Adrenal gland (tissue), 12 donors: ENCODE results near the gene MCTP2. TPM values are rescaled to one million over a fixed set of nuclear protein-coding genes. Genes with fewer than 3 reads are reported as not detected.

Experiments used
- DNase-seq, 7 donors: peaks; one replicate each; pipeline ENCODE4 v3.0.0-alpha.2; 2019 to 2020
- H3K27ac ChIP-seq, 5 donors: fragments of 200-600 bp; sonication (generic) in 4 of 5; 1 replicate in 3 of 5; 2 replicates in 2 of 5; pipeline versions ENCODE4 v1.5.1 to v1.8.0; 2016 to 2020; ENCODE audit warnings: mild to moderate bottlenecking in 1 of 5
- H3K27me3 ChIP-seq: fragments of 200-600 bp; 2 replicates; pipeline ENCODE4 v1.8.0; 2021
- H3K36me3 ChIP-seq, 2 donors: fragments of 200-600 bp; replicated peaks in 1 of 2; 1 replicate in 1 of 2; 2 replicates in 1 of 2; pipeline versions ENCODE4 v1.5.1 to v1.8.0; 2018 to 2022
- H3K4me1 ChIP-seq, 2 donors: fragments of 200-600 bp; replicated peaks in 1 of 2; 1 replicate in 1 of 2; 2 replicates in 1 of 2; pipeline versions ENCODE4 v1.5.1 to v1.8.0; 2018 to 2021
- H3K4me3 ChIP-seq, 4 donors: fragments of 200-600 bp; sonication (generic) in 3 of 4; one replicate each; pipeline ENCODE4 v1.5.1; 2016 to 2018
- H3K9me3 ChIP-seq, 3 donors: fragments of 200-600 bp; sonication (generic) in 1 of 3; replicated peaks in 1 of 3; 1 replicate in 2 of 3; 2 replicates in 1 of 3; pipeline versions ENCODE4 v1.5.1 to v1.8.0; 2016 to 2021
- CTCF ChIP-seq, 6 experiments: fragments of 450-650 bp in 4 of 6; fragments of 200-600 bp in 2 of 6; sonication (generic) in 1 of 6; IDR thresholded peaks; 1 replicate in 5 of 6; 2 replicates in 1 of 6; pipeline versions ENCODE4 v1.5.1 to v1.8.0; 2016 to 2021; ENCODE audit warnings: antibody characterized with exemption in 6 of 6, mild to moderate bottlenecking in 2 of 6, moderate library complexity in 1 of 6
- POLR2A ChIP-seq, 2 donors: fragments of 450-650 bp; IDR thresholded peaks; one replicate each; pipeline ENCODE4 v1.6.1; 2017; ENCODE audit warnings: antibody characterized with exemption in 2 of 2, mild to moderate bottlenecking in 2 of 2, moderate library complexity in 1 of 2
- WGBS, 4 donors: extraction: QIAGEN DNeasy Blood & Tissue Kit in 2 of 4; methylation state at CpG; one replicate each; pipeline versions ENCODE4 v1.1.5 to v1.1.7; 2013 to 2017; 5-methylcytosine and 5-hydroxymethylcytosine counted together
- intact Hi-C, 2 donors: fragments of 100-400 bp; cut with DNase I; formaldehyde crosslinking; loops; one replicate each; pipeline versions ENCODE4 v1.14.1 to v1.15.0; 2022 to 2023
- polyA plus RNA-seq, 3 donors: library from polyadenylated mRNA; stranded (reverse); fragments of 200-250 nt in 2 of 3; fragments of 350-450 nt in 1 of 3; fragmentation: Illumina TruSeq in 1 of 3; extraction: RNeasy Lipid Tissue Mini Kit (QIAGEN cat#74804) in 1 of 3; gene quantifications; one replicate each; pipeline ENCODE4 v1.2.3, GENCODE V29; 2013 to 2014
- total RNA-seq, 9 donors: library from RNA; depleted of rRNA in 4 of 9; stranded (reverse); fragments of >200 nt in 4 of 9; fragments of 120-200 nt in 1 of 9; fragmentation: NEBNext Ultra II Directional in 1 of 9; extraction: Animal tissue kit (Norgen Biotek cat#: 25700) in 1 of 9; gene quantifications; one replicate each; pipeline versions ENCODE4 v1.1.0 to v1.2.4, GENCODE V29; 2013 to 2023
- donor health status: healthy with polysubstance abuse.
- donor health status: Bipolar disorder and iron deficiency.
- donor health status: DM: yes; HTN: yes; CAD: no.
- donor health status: DM: no; HTN: no; CAD: no.
- donor health status: DM: no; HTN: no; CAD: no.
- donor health status: DM: yes; HTN: yes; CAD: no.

MCTP2 gene
- total and polyA plus RNA-seq, 12 donors = 2.7 to 21.3 (median 14.4) TPM

GRCh38 chr15:94327356-94327936 lies 96.1 kb downstream of the MCTP2 start:
- no peaks in the 10 kb centered on the region for H3K36me3 ChIP-seq
- peak in 2 of 7 donors; percentile 20 to 26 for DNase-seq
- 71 to 88% (median 79%) methylated on average over 2 of the region's 2 CpGs for WGBS, 4 donors
- H3K27me3 ChIP-seq = no peaks in the 10 kb centered on the region
- H3K4me3 ChIP-seq = no peak overlapping the region
- peaks cover 0 to 5% (median 0%) of the 10 kb centered on the region in 3 donors for H3K9me3 ChIP-seq
- no peak overlapping the region for H3K27ac ChIP-seq
- H3K4me1 ChIP-seq = peaks cover 0 to 9% of the 10 kb centered on the region in 2 donors
- TF ChIP-seq CTCF (IDR thresholded peaks at IDR 0.05) (peak; percentile 50 to 68 (median 59)), POLR2A (IDR thresholded peaks at IDR 0.05) (no peak)
- intact Hi-C loops = loop anchor here (5.0 to 10.0 kb wide), 2 partner anchors 163 to 165 kb away; no protein-coding TSS in a partner anchor

- WGBS, 4 donors = 64 to 67% (median 65%) methylated on average over 3 of the region's 3 CpGs
- no peaks in the 10 kb centered on the region for H3K27me3 ChIP-seq
- H3K4me3 ChIP-seq = no peak overlapping the region
- no peak overlapping the region for H3K27ac ChIP-seq
- peaks cover 0 to 5% (median 0%) of the 10 kb centered on the region in 3 donors for H3K9me3 ChIP-seq
- no peaks in the 10 kb centered on the region for H3K36me3 ChIP-seq
- peaks cover 0 to 5% of the 10 kb centered on the region in 2 donors for H3K4me1 ChIP-seq
- DNase-seq = no peak
- intact Hi-C loops = no loop called here
- TF ChIP-seq CTCF (IDR thresholded peaks at IDR 0.05) = no peak
- no peak for TF ChIP-seq POLR2A (IDR thresholded peaks at IDR 0.05)
These were observed 100.4 kb downstream of the MCTP2 start for GRCh38 chr15:94331731-94332130.

GRCh38 chr15:94335616-94336015 lies 104.3 kb downstream of the MCTP2 start:
- TF ChIP-seq POLR2A (IDR thresholded peaks at IDR 0.05) = no peak
- Histone ChIP-seq H3K9me3 (peaks cover 0 to 5% (median 0%) of the 10 kb centered on the region in 3 donors), H3K36me3 (no peaks in the 10 kb centered on the region), H3K4me1 (peaks cover 0 to 5% of the 10 kb centered on the region in 2 donors), H3K27me3 (no peaks in the 10 kb centered on the region), H3K4me3 (no peak overlapping the region), H3K27ac (no peak overlapping the region)
- WGBS, 4 donors = 87 to 89% (median 87%) methylated on average over 3 of the region's 3 CpGs
- intact Hi-C loops = no loop called here
- DNase-seq = no peak

GRCh38 chr15:94336817-94337467 lies 105.6 kb downstream of the MCTP2 start:
- WGBS, 4 donors = 91 to 97% (median 96%) methylated on average over 13 of the region's 13 CpGs
- TF ChIP-seq CTCF (IDR thresholded peaks at IDR 0.05) = no peak
- TF ChIP-seq POLR2A (IDR thresholded peaks at IDR 0.05) = no peak
- Histone ChIP-seq H3K27ac (no peak overlapping the region), H3K36me3 (no peaks in the 10 kb centered on the region), H3K9me3 (peaks cover 0 to 5% (median 0%) of the 10 kb centered on the region in 3 donors), H3K4me1 (peaks cover 0 to 4% of the 10 kb centered on the region in 2 donors), H3K27me3 (no peaks in the 10 kb centered on the region), H3K4me3 (no peak overlapping the region)
- intact Hi-C loops = no loop called here
- DNase-seq = no peak
